ENCODE results near the gene UHRF1.

- TF ChIP-seq POLR2AphosphoS5 (IDR thresholded peaks at IDR 0.05; ENCODE audit: low read depth, low read length): no peak
- TF ChIP-seq EZH2 (IDR thresholded peaks at IDR 0.05): no peak
- no peak for TF ChIP-seq POLR2A (IDR thresholded peaks at IDR 0.05; ENCODE audit: borderline replicate concordance, extremely low read depth, insufficient read depth, insufficient read length)
- no peak for TF ChIP-seq TCF7L2 (IDR thresholded peaks at IDR 0.05; ENCODE audit: borderline replicate concordance, extremely low read depth, insufficient read depth, insufficient read length)
- TF ChIP-seq CBX3 (IDR thresholded peaks at IDR 0.05; ENCODE audit: low read depth): no peak
- no peak for TF ChIP-seq EZH2phosphoT487 (IDR thresholded peaks at IDR 0.05; ENCODE audit: borderline replicate concordance)
- no peak for TF ChIP-seq MAX (IDR thresholded peaks at IDR 0.05)
Measured at GRCh38 chr19:4993683-4994082, 84.4 kb downstream of the UHRF1 start.
